HG03565 (cell line): ENCODE data around the gene CDYL.
"Not testable (repeated sequence)": the region's sequence is repeated elsewhere in the genome, so short reads cannot be mapped to it uniquely, and the experiment has no call there.

ENCODE experiments used
- ATAC-seq: cut with Tn5 transposase; IDR thresholded peaks from one replicate; pipeline ENCODE4 v1.9.1; 2021; ENCODE audit warnings: mild to moderate bottlenecking, moderate library complexity; ENCODE audit not compliant: unreplicated experiment

Gene CDYL

DNA sequence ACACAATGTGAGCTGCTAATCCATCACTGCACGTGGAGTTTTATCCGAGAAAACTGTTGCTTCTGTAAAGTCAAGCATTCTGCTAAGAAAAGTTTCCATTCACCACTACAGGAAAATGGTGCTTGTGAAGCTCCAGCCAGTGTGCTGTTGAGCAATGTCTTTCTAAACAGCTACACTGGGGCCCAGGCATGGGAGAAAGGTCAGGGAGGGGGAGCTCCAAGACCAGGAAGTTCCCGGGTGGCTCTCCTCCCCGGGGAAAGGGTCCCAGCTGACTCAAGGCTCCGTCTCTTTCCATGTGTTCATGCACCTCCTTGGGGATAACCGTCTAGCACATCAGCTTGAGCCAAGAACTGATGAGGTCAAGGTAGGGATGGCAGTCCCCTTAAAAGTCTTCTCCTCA, 207.1 kb downstream of the CDYL start:
- ATAC-seq, result no peak

DNA sequence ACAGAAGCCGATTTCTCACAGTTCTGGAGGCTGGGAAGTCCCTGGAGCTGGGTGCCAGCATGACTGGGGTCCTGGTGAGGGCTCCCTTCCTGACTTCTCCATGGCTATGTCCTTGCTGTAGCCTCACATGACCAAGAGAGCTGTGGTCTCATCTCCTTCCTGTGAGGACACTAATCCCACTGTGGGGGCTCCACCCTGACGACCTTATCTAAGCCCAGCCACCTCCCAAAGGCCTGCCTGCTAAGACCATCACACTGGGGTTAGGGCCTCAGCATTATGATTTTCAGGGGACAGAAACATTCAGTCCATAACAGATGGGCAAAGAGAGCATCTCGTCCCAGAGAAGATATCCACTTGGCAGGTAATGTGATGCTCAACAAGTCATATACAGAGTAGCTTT, 210.8 kb downstream of the CDYL start:
- no peak for ATAC-seq

DNA sequence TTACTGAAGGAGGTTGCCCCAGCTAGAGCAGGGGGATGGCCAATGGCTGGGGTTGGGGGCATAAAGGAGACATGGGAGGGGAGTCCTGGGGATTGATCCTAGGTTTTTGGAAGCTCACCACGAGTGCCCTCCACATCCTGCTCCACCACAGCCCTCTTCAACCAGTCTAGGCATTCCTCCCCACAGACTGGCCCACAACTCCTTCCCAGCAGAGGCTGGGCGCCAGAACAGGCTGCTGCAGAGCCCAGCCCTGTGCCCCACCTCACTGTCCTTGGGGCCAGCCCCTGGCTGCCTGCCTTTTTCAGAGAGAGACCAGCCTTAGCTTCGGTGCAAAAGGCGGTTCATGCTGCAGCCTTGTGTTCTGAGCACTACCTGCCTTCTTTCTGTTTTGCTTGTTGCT, 211.2 kb downstream of the CDYL start:
- no peak for ATAC-seq

DNA sequence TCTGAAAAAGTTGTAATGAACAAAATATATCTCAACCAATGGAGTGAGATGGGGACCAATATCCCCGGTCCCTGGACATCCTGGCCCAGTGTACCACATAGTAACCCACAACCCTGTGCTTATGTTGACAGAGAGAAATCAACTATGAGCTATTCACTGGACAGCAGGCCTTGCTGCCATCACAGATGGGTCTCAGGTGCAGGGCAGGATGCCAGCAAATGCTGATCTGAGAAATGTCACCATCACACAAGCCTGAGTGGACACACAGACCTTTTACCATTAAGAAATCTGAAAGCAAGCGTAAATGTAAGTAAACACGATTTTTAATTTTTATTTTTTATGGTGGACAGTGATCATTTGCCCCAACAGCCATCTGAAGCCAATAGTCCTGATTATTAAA, 218.5 kb downstream of the CDYL start:
- no peak for ATAC-seq

DNA sequence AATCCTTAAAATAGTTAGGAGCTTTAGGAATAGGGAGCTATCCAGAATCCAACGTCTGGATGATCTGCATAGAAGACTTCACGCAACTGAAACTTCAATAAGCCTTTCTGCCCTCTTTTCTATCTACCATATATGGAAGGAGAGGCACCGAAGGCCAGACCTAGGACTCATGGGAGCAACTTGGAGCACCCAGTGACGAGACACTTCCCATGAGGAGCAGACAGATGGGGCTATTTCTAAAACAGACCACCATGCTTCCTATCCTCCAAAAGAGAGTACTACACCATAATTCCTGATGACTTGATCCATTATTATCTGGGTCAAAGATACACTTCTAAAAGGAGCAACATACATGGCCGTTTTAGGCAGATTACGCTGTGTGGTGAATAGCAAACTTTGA, 221.7 kb downstream of the CDYL start:
- no peak for ATAC-seq

DNA sequence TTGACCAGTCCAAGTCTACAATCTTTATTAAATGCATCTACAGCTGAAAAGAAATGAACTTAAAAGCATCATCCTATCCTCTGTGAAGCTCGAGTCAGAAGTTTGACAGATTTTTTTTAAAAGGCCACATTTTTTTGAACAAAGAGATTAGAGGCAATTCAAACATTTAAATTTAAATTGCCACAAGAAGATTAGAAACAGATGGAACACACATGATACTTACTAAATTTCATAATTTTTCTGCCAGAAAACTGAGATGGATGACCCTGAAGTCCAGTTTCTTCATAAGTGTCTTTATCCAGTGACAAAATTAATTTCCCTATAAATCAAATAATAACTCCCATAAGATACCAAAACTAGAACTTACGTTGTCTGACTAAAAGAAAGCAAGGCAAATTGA, 223.4 kb downstream of the CDYL start:
- ATAC-seq, result no peak

DNA sequence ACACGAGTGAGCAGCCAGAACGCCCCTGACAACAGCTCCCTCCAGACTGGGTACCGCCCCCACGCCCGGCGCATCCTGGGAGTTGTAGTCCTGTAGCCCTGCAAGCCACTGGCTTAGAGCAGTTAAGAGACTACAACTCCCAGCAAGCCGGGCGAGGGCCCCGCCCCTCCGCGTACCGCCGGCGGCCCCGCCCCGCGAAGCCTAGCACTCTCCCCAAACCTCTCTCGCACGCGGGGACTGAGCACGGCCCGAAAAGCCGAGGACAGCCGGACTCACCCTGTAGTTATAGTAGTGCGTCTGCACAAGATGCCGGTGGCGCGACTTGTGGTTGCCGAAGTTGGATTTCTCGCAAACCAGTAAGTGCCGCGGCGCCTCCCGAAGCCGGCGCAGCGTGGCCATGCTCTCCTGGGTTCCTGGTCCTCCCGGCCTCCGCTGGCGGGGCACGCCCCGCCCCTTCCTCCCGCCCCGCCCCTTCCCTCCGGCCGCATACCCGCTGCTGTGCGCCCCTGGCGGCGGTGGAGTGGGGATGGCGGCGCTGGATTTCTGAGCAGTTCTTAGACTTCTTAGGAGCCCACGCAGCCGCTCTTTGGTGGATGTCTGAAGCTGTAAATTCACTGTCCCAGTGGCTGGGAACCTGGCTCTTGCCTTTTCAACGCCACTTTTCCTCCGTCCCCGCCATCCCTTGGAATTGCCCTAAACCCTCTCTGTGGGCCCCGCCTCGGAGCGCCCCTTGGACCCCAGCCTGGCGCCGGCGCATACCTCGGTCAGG, 227.6 kb downstream of the CDYL start, which contains the start of gene RPP40:
TSS of gene RPP40 (minus strand) at position 434 of the 769 bp plus-strand sequence. CDS start at position 399, 35 bp downstream.
- ATAC-seq, result peak; percentile 96

DNA sequence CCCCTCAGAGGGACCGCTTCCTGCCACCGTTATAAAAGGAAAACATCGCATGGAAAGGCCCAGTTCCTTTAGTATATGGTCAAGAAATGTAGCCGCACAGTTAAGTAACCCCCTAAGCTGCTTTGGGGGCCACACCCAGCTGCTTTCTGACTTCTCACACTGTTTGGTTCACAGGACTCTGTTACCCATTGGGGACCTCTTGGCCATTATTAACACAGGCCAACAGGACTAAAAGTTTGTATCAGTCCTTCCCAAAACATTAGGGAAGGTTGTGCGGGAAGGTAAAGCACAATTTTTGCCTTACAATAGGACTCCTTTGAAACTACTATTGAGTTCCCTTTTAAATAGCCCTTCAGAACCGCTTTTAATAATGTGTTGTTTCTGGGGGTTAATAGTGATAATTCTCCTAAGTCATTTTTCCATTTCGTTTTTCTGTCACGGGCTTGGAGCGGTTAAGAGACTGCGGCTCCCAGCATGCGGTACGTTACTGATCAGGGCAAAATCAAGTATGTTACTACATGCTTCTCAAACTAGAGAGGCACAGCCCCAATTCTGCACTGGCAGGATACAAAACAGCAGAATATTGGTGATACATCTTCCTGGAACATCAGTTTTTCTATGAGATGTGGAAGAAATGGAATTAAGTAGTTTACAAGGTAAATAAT, 228.3 kb downstream of the CDYL start:
- no peak for ATAC-seq

DNA sequence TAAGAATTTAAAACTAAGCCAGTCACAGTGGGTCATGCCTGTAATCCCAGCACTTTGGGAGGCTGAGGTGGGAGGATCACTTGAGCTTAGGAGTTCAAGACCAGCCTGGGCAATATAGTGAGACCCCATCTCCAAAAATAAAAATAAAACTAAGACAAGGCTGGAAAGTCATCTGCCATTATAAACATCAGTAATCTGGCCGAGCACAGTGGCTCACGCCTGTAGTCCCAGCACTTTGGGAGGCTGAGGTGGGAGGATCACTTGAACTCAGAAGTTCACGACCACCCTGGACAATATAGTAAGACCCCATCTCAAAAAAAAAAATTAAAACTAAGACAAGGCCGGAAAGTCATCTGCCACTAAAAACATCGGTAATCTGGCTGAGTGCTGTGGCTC, 228.8 kb downstream of the CDYL start:
- ATAC-seq, result not testable (repeated sequence)
